ENCODE results near the gene WNT3A. TPM values are rescaled to one million over a fixed set of nuclear protein-coding genes. Genes with fewer than 3 reads are reported as not detected.

WNT3A gene
- total and polyA plus RNA-seq, 2 of the 4 experiments (the other 2 are of a cell fraction), result not detected

DNA sequence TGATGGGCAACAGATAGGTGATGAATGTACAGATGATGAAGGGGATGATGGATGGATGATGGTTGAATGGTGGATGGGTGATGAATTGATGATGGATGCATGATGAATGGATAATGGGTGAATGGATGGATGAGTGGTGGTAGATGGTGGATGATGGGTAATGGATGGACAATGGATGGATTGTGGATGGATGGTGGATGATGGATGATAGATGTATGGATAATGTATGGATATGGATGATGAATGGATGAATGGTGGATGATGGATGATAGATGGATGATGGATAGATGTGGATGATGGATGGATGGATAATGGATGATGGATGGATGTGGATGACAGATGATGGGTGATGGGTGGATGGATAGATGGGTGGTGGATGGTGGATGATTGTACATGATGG, 35.7 kb downstream of the WNT3A start:
- POLR2A ChIA-PET (ENCODE audit: unreplicated experiment), result no interaction called here
- Histone ChIP-seq H3K79me1 (ENCODE audit: low read depth in 1 of 2, low read length in 2 of 2) (no peaks in the 10 kb centered on the region), H2BK20ac (ENCODE audit: low read depth, low read length) (no peak overlapping the region), H4K8ac (ENCODE audit: low read depth in 2 of 2, low read length in 2 of 2) (no peak overlapping the region), H3K27me3 (ENCODE audit: control insufficient read depth, insufficient read depth, low read length) (peaks cover 40% of the 10 kb centered on the region), H2AK9ac (replicated peaks; ENCODE audit: low read depth, low read length, poor library complexity) (no peak overlapping the region), H3K18ac (ENCODE audit: low read depth, low read length) (no peak overlapping the region), H3K9me1 (ENCODE audit: insufficient read depth, low read length) (no peaks in the 10 kb centered on the region), H2AK5ac (ENCODE audit: low read depth, low read length) (no peak overlapping the region), H2BK5ac (ENCODE audit: low read depth, low read length, poor library complexity, severe bottlenecking) (no peak overlapping the region), H3K4me2 (ENCODE audit: low read depth, low read length) (no peak overlapping the region), H3K9ac (ENCODE audit: low read depth, low read length) (no peak overlapping the region), H3K27ac (ENCODE audit: insufficient read depth, low read length) (no peak overlapping the region), H3K56ac (ENCODE audit: extremely low read depth, insufficient read depth, low read length) (no peak overlapping the region), H2BK15ac (ENCODE audit: low read depth, low read length) (no peak overlapping the region), H3K4me3 (ENCODE audit: insufficient read depth, low read depth, low read length) (no peak overlapping the region), H4K20me1 (ENCODE audit: insufficient read depth, low read length) (no peaks in the 10 kb centered on the region; the same call in none of the 2 replicates), H3K14ac (replicated peaks; ENCODE audit: low read depth, low read length) (no peak overlapping the region), H2BK120ac (ENCODE audit: low read depth, low read length) (no peak overlapping the region), H4K91ac (ENCODE audit: insufficient read depth, low read depth, low read length) (no peak overlapping the region), H3K4ac (ENCODE audit: low read depth, low read length) (no peak overlapping the region), H3K9me3 (ENCODE audit: control insufficient read depth, insufficient read depth, low read length) (no peaks in the 10 kb centered on the region; the same call in 1 of the 2 replicates), H3K23ac (ENCODE audit: low read depth, low read length) (no peak overlapping the region), H4K5ac (ENCODE audit: low read depth, low read length) (no peak overlapping the region), H3K4me1 (ENCODE audit: control insufficient read depth, insufficient read depth, low read length) (no peaks in the 10 kb centered on the region), H2AFZ (replicated peaks; ENCODE audit: low read length, poor library complexity) (no peak overlapping the region), H3K36me3 (ENCODE audit: control insufficient read depth, insufficient read depth, low read length) (no peaks in the 10 kb centered on the region)
- in situ Hi-C loops (cut with MboI; ENCODE audit: low sequenced_read_pairs) (no loop called here), intact Hi-C loops (cut with micrococcal nuclease) (no loop called here), dilution Hi-C loops (cut with HindIII; ENCODE audit: low sequenced_read_pairs, unreplicated experiment) (no loop called here)
- no peak for ATAC-seq (ENCODE audit: low read depth)
- TF ChIP-seq RAD21 (IDR thresholded peaks at IDR 0.05; ENCODE audit: low read length), result no peak
- no peak for TF ChIP-seq POLR2A (IDR thresholded peaks at IDR 0.05; ENCODE audit: low read depth, low read length)
- TF ChIP-seq, protein P1, sequence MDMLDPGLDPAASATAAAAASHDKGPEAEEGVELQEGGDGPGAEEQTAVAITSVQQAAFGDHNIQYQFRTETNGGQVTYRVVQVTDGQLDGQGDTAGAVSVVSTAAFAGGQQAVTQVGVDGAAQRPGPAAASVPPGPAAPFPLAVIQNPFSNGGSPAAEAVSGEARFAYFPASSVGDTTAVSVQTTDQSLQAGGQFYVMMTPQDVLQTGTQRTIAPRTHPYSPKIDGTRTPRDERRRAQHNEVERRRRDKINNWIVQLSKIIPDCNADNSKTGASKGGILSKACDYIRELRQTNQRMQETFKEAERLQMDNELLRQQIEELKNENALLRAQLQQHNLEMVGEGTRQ (IDR thresholded peaks at IDR 0.05; ENCODE audit: low read depth, low read length), result no peak
- TF ChIP-seq RFX5 (IDR thresholded peaks at IDR 0.05; ENCODE audit: low read depth, low read length), result no peak
- CTCF ChIA-PET, result no interaction called here
- BruUV-seq (replicated peaks), result no TSS peak
- no peak for DNase-seq
